NB4 (cell line): ENCODE data around the gene DMTF1.

Source experiments
- POLR2A ChIP-seq: IDR thresholded peaks from 2 replicates; pipeline ENCODE4 v1.6.1; 2011; ENCODE audit warnings: mild to moderate bottlenecking; ENCODE audit not compliant: insufficient read length; ENCODE audit errors: extremely low read depth
- TF ChIP-seq, protein P1 (sequence below): IDR thresholded peaks from 2 replicates; pipeline ENCODE4 v1.6.1; 2011; ENCODE audit warnings: low read depth, low read length
- TF ChIP-seq, protein P2 (sequence below): IDR thresholded peaks from one replicate; pipeline ENCODE4 v1.5.1; 2012; ENCODE audit warnings: low read depth, low read length

DNA sequence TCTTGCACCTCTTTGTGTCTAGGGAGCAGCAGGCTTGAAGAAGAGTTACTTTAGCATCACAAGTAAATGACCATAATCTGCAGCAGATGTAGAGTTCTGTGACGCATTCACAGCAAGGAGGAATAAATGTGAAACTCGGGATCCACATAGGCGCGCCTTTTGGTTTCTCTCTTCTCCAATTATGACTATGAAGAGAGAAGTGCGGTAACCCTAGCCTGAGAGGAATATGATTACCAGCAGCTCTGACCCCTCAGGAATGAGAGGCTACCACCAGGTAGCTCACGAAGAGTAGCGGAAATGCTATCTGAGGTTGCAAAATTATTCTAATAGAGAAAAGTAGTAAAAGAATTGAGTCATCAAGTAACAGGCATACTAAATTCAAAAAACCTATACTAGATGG, 25.2 kb upstream of the DMTF1 start:
- TF ChIP-seq, protein P1, sequence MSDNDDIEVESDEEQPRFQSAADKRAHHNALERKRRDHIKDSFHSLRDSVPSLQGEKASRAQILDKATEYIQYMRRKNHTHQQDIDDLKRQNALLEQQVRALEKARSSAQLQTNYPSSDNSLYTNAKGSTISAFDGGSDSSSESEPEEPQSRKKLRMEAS = no peak
- TF ChIP-seq, protein P2, sequence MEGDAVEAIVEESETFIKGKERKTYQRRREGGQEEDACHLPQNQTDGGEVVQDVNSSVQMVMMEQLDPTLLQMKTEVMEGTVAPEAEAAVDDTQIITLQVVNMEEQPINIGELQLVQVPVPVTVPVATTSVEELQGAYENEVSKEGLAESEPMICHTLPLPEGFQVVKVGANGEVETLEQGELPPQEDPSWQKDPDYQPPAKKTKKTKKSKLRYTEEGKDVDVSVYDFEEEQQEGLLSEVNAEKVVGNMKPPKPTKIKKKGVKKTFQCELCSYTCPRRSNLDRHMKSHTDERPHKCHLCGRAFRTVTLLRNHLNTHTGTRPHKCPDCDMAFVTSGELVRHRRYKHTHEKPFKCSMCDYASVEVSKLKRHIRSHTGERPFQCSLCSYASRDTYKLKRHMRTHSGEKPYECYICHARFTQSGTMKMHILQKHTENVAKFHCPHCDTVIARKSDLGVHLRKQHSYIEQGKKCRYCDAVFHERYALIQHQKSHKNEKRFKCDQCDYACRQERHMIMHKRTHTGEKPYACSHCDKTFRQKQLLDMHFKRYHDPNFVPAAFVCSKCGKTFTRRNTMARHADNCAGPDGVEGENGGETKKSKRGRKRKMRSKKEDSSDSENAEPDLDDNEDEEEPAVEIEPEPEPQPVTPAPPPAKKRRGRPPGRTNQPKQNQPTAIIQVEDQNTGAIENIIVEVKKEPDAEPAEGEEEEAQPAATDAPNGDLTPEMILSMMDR = no peak
- TF ChIP-seq POLR2A = no peak
